Measurements from ENCODE around the gene DPP6. TPM values are rescaled to one million over a fixed set of nuclear protein-coding genes. Genes with fewer than 3 reads are reported as not detected.

The DPP6 gene
- total RNA-seq, 1 donor from 2014 or later = 0.39 TPM

DNA sequence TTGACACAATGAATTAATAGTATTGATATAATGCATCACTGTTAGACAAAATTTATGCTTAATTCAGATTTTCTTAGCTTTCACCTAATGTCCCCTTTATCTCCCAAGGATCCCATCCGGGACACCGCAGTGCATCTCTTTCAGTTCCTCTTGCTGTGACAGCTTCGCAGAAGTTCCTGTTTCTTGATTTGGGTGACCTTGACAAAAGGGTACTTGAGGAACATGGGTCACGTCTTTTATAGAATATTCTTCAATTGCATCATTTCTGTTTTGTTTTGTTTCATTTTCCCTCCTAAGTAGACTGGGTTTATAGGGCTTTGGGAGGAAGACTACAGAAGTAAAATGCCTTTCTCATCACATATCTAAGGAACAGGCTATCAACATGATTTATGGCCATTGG is 453.2 kb downstream of the DPP6 start:
- peaks cover 17% of the 10 kb centered on the region for H3K9me3 Mint-ChIP-seq
- no peak overlapping the region for H3K4me3 Mint-ChIP-seq
- no peaks in the 10 kb centered on the region for H3K36me3 Mint-ChIP-seq
- TF ChIP-seq EZH2phosphoT487 (IDR thresholded peaks at IDR 0.05) (no peak), EZH2 (IDR thresholded peaks at IDR 0.05) (no peak)
- TF ChIP-seq, protein P1, sequence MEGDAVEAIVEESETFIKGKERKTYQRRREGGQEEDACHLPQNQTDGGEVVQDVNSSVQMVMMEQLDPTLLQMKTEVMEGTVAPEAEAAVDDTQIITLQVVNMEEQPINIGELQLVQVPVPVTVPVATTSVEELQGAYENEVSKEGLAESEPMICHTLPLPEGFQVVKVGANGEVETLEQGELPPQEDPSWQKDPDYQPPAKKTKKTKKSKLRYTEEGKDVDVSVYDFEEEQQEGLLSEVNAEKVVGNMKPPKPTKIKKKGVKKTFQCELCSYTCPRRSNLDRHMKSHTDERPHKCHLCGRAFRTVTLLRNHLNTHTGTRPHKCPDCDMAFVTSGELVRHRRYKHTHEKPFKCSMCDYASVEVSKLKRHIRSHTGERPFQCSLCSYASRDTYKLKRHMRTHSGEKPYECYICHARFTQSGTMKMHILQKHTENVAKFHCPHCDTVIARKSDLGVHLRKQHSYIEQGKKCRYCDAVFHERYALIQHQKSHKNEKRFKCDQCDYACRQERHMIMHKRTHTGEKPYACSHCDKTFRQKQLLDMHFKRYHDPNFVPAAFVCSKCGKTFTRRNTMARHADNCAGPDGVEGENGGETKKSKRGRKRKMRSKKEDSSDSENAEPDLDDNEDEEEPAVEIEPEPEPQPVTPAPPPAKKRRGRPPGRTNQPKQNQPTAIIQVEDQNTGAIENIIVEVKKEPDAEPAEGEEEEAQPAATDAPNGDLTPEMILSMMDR (IDR thresholded peaks at IDR 0.05) = no peak
- Histone ChIP-seq H3K4me2 (no peak overlapping the region), H3F3A (ENCODE audit: low read depth) (no peaks in the 10 kb centered on the region), H2AFZ (replicated peaks) (no peak overlapping the region), H3K79me2 (ENCODE audit: low read depth) (no peaks in the 10 kb centered on the region), H3K27me3 (no peaks in the 10 kb centered on the region), H4K20me1 (ENCODE audit: low read depth) (no peaks in the 10 kb centered on the region), H3K27ac (no peak overlapping the region), H3K9ac (no peak overlapping the region), H3K4me3 (no peak overlapping the region), H3K9me3 (ENCODE audit: low read depth) (no peaks in the 10 kb centered on the region), H3K4me1 (no peaks in the 10 kb centered on the region), H3K36me3 (no peaks in the 10 kb centered on the region)
- H3K27ac Mint-ChIP-seq = no peak overlapping the region
- H3K27me3 Mint-ChIP-seq (ENCODE audit: insufficient read depth, low read depth) = peaks cover 4% of the 10 kb centered on the region
- no peak for DNase-seq (ENCODE audit: low spot score)
- H3K4me1 Mint-ChIP-seq = peaks cover 3% of the 10 kb centered on the region

DNA sequence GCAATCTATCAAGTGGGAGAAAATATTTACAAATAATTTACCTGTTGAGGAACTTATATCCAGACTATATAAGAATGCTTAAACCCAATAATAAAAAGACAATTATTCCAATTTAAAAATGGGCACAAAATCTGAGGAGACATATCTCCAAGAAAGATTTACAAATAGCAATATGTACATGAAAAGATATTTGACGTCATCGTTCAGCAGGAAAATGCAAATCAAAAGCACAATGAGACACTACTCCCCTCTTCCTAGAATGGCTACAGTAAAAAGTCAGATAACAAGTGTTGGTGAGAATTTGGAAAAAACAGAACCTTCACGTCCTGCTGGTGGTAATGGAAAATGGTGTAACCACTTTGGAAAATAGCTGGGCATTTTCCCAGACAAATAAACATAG is 457.0 kb downstream of the DPP6 start:
- no peak overlapping the region for H2AFZ ChIP-seq (replicated peaks)
- H3K27me3 Mint-ChIP-seq (ENCODE audit: insufficient read depth, low read depth) = peaks cover 4% of the 10 kb centered on the region
- H3K4me2 ChIP-seq = no peak overlapping the region
- TF ChIP-seq, protein P1 (IDR thresholded peaks at IDR 0.05) = no peak
- no peak for TF ChIP-seq EZH2 (IDR thresholded peaks at IDR 0.05)
- TF ChIP-seq EZH2phosphoT487 (IDR thresholded peaks at IDR 0.05) = no peak
- H4K20me1 ChIP-seq (ENCODE audit: low read depth) = no peaks in the 10 kb centered on the region
- DNase-seq (ENCODE audit: low spot score) = no peak
- no peaks in the 10 kb centered on the region for H3K36me3 ChIP-seq
- no peaks in the 10 kb centered on the region for H3K36me3 Mint-ChIP-seq
- H3K4me1 ChIP-seq = no peaks in the 10 kb centered on the region
- H3K27me3 ChIP-seq = no peaks in the 10 kb centered on the region
- no peaks in the 10 kb centered on the region for H3K9me3 ChIP-seq (ENCODE audit: low read depth)
- no peak overlapping the region for H3K4me3 ChIP-seq
- H3K27ac Mint-ChIP-seq = no peak overlapping the region
- H3K79me2 ChIP-seq (ENCODE audit: low read depth) = no peaks in the 10 kb centered on the region
- H3K27ac ChIP-seq = no peak overlapping the region
- H3K9ac ChIP-seq = no peak overlapping the region
- peaks cover 6% of the 10 kb centered on the region for H3K4me1 Mint-ChIP-seq
- H3K9me3 Mint-ChIP-seq = peaks cover 2% of the 10 kb centered on the region
- no peaks in the 10 kb centered on the region for H3F3A ChIP-seq (ENCODE audit: low read depth)
- no peak overlapping the region for H3K4me3 Mint-ChIP-seq

DNA sequence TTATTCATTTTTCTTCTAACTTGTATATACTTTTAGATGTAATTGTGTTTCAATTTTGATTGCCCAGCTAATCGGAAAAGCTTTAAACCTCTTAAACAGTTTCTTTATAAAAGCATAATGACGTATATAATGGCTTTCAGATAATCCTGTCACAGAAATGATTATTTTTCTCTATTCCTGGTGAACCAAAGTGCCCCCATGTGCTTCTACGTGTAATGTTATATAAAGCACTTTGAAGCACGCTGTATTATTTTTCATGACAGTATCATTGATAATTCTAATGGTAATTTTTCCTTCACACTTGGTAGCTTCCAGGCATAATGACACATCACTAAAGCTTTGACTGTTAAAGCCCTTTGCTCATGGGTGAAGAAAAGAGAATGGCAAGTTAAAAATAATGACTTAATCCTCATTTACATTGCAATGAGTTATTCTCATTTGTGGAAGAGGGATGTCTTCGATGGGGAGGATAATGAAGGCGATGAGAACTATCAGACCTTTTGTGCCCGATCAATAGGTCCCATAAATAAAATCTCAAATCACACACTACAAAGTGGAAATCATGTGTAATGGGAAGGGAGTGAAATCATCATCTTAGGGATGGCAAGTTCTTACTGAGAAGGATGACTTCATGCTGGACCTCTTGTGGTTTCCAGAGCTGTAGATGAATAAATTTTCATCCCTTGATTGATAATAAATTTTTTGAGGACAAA is 460.1 kb downstream of the DPP6 start:
- H2AFZ ChIP-seq (replicated peaks) = no peak overlapping the region
- H3K27me3 ChIP-seq = no peaks in the 10 kb centered on the region
- no peaks in the 10 kb centered on the region for H3K79me2 ChIP-seq (ENCODE audit: low read depth)
- no peak for DNase-seq (ENCODE audit: low spot score)
- H3K36me3 ChIP-seq = no peaks in the 10 kb centered on the region
- no peak overlapping the region for H3K27ac ChIP-seq
- Mint-ChIP-seq H3K27ac (no peak overlapping the region), H3K4me3 (no peak overlapping the region), H3K9me3 (peaks cover 2% of the 10 kb centered on the region), H3K4me1 (peaks cover 5% of the 10 kb centered on the region), H3K27me3 (ENCODE audit: insufficient read depth, low read depth) (peaks cover 2% of the 10 kb centered on the region), H3K36me3 (no peaks in the 10 kb centered on the region)
- no peaks in the 10 kb centered on the region for H3F3A ChIP-seq (ENCODE audit: low read depth)
- H3K4me1 ChIP-seq = no peaks in the 10 kb centered on the region
- H4K20me1 ChIP-seq (ENCODE audit: low read depth) = no peaks in the 10 kb centered on the region
- H3K4me3 ChIP-seq = no peak overlapping the region
- TF ChIP-seq EZH2 (IDR thresholded peaks at IDR 0.05) = no peak
- TF ChIP-seq EZH2phosphoT487 (IDR thresholded peaks at IDR 0.05) = no peak
- TF ChIP-seq, protein P1 (IDR thresholded peaks at IDR 0.05) = no peak
- H3K9me3 ChIP-seq (ENCODE audit: low read depth) = no peaks in the 10 kb centered on the region
- H3K4me2 ChIP-seq = no peak overlapping the region
- H3K9ac ChIP-seq = no peak overlapping the region

All from neural progenitor cell (in vitro differentiated cells).